IPS-NIHi7 (cell line): ENCODE measurements around the gene IL13.
A peak's percentile ranks its signal among the peaks of the same experiment; 100 is the strongest.

ENCODE experiments used
- DNase-seq: peaks from one replicate; pipeline ENCODE4 v3.0.0; 2012; ENCODE audit warnings: mixed read lengths; ENCODE audit errors: extremely low spot score

IL13 gene

GRCh38 chr5:132669966-132670882 lies 12.3 kb downstream of the IL13 start:
- DNase-seq = no peak

DNA sequence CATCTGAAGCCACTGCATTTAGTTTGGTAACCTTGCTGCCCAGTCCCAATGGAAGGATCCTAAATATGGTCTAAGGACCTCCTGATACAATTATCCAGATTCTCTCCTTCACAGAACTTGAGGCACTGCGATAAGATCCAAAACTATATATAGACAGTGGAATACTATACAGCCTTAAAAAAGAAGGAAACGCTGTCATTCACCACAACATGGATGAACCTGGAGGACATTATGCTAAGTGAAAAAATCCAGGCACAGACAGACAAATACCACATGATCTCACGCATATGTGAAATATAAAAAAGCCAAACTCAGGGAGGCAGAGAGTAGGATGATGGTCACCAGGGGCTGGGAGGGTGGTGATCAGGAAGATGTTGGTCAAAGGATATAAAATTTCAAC lies 13.0 kb downstream of the IL13 start:
- no peak for DNase-seq

DNA sequence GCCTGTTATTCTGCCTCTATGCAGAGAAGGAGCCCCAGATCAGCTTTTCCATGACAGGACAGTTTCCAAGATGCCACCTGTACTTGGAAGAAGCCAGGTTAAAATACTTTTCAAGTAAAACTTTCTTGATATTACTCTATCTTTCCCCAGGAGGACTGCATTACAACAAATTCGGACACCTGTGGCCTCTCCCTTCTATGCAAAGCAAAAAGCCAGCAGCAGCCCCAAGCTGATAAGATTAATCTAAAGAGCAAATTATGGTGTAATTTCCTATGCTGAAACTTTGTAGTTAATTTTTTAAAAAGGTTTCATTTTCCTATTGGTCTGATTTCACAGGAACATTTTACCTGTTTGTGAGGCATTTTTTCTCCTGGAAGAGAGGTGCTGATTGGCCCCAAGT lies 15.5 kb downstream of the IL13 start:
- DNase-seq = no peak

GRCh38 chr5:132673939-132674630 lies 16.1 kb downstream of the IL13 start, which contains the start of gene IL4:
Gene IL4, plus strand, starts transcription at chr5:132673989. Its CDS starts 62 bp downstream, at chr5:132674051.
- DNase-seq = no peak

- DNase-seq = no peak
Observed at GRCh38 chr5:132674671-132675506, 16.9 kb downstream of the IL13 start.

DNA sequence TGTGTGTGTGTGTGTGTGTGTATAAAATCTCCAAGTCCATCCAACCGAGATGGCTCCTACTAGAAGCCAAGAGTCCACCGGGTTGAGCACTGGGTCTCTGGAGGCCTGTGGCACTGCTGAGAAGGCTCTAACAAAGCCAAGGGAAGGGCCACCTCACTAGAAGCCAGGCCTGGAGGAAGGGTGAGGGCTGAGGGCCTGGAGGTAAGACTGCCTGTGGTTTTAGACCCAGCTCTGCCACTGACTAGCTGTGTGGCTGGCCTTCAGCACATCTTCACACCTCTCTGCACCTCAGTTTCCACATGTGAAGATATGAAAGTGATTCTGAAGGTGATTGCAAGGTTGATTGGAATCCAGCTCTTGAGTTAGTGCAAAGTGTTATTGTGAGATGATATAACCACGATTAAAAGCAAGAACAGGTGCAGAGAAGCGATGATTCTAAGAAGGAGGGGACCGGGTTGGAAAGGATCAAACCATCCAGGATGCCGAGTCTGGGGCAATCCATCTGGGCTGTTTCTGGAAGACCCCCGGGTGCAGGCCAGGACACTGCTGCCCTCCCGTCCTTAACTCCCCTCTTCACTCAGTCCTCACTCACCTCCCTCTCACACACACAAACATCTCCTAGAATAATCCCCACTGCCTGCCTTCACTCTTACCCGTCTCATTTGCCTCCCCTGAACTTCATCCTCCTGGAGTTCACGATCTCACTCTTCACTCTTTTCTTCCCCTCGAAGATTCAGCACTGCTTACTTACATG lies 18.1 kb downstream of the IL13 start:
- no peak for DNase-seq

DNA sequence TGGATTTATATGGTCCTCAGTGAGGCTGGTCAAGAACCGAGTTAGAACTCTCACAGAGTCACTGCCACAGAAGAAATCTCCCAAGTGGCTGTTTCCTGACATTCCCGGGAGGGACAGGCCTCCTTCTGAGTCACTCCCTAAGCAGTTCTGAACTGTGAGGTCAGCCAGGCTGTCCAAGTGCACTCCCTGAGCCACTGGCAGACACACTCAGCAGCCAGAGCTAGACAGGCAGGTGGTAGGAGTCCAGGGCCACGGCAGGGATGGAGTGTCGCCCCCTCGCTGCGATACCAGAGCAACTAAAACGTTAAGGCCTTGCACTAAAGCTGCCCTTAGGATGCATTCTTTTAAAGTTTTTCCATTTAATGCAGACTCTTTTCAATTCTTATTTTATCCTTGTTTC lies 19.2 kb downstream of the IL13 start:
- peak; percentile 77 for DNase-seq

DNA sequence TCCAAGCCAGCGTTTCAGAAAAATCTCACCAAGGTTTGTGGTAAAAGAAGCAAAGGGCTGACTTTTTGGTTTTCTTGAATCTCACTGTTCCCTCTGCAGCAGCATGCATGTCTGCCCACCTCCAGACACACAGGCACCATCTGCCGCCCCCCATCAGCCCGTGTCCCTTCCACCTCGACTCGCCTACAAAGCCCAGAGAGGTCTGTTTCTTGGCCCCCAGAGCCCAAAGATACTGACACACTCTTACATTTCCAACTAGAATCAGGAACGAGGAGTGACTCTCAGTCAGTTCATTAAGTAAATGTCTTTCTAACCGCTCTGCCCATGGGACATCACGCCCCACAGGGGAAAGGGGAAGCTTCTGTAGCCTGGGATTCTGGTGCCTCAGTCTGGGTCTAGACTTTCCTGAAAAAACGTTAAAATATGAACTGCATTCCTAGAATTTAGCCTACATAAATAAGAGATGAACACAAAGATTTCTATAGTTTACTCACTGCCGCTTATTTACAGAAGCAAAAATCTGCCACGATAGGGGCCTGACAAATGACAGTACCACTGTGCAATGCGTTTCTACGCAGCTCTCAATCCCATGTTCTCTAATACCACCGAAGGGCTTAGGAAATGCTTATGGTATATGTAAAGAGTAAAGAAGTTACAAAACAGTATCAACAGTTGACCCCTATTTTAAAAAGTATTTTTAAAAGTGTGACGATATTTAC lies 19.9 kb downstream of the IL13 start:
- no peak for DNase-seq

GRCh38 chr5:132678735-132679134 lies 20.8 kb downstream of the IL13 start:
- no peak for DNase-seq

DNA sequence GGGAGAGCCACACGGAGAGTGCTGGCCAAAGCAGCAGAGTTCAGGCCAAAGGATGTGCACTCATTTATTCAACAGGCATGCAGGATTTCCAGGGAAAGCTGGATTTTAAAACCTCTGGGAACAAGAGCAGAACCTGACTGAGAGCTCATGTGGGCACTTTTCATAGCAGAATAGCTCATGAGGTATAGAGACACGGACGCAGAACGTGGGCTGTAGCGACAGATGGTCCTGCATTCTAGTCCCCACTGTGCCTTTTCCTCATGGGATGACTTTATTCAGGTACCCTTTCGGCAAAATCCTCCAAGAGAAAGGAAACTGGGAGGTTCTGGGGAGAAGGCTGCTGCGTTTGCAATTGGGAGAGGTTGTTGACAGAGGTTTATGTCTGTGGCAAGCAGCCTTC lies 21.2 kb downstream of the IL13 start:
- DNase-seq = no peak

- DNase-seq = no peak
Observed at GRCh38 chr5:132679717-132680380, 21.9 kb downstream of the IL13 start.

DNA sequence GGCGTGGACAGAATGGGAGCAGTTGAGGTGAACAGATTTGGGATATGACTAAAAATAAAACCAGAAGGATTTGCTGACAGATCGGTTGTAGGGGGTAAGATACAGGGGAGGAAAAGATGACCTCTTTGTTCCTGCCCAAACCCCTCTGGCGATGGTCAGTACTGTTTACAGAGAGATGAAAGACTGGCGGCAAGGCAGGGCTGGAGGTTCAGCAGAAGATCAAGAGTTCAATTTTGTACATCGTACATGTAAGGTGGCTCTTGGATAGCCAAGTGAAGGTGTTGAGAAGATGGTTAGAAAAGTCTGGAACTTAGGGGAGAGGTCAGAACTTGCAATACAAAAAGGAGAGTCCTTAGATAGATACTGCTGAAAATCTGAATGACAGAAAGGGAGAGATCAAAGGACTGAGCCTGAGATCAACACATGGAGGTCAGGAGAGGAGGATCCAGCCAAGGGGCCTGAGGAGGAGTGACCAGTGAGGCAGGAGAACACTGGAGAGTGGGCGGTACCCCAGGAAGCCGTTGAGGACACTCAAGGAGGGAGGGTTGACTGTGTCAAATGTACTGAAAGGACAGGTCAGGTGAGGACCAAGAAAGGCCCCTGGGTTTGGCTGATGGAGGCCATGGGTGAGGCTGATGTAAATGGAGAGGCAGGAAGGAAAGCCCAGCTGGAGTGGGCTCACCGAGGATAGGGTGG lies 23.0 kb downstream of the IL13 start:
- no peak for DNase-seq

DNA sequence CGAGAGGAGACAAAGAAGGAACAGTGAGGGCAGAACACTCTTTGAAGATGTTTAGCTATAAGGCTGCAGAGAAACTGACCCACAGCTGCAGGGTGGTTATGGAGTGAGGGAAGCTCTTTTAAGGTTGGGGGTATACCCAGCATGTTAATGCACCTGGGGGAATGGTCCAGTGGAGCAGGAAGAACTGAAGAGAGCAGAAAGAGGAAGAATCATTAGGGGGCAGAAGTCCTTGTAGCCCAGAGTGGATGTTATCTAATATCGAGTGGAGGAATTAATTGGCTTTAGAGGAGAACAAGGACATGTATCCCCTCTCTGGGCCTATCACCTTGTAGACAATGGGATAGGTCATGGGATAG lies 23.5 kb downstream of the IL13 start:
- no peak for DNase-seq

GRCh38 chr5:132681983-132682382 lies 24.0 kb downstream of the IL13 start:
- DNase-seq = no peak

GRCh38 chr5:132684491-132684890 lies 26.5 kb downstream of the IL13 start:
- DNase-seq = no peak

DNA sequence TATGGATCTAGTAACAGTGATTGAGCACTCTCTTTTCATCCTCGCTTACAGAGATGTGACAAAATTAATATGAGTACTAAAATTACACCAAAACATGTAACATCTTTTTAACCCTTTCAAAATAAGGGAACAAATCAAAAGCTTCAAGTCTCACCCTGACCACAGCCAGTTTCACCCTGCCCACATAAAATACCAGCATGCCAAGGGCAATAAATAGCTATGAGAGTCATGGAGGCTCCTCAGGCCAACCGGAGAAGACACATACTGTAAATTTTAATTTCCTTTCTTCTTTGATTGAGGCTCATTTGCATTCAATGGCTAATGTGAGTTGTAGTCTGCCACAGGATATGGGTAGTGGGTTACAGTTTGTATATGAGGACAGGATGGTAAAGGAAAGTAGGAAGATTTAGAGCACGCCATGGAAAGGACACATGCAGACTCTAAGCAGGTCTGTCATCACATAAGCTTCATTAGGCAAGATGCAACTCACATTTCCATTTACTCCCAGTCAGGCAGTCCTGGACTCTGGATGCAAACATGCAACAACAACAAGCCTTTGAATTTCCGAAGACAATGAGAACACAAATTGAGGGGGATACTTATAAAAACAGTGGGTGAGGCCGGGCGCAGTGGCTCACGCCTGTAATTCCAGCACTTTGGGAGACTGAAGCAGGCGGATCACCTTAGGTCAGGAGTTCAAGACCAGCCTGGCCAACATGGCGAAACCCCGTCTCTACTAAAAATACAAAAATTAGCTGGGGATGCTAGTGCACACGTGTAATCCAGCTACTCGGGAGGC lies 27.1 kb downstream of the IL13 start:
- no peak for DNase-seq

GRCh38 chr5:132686193-132686592 lies 28.2 kb downstream of the IL13 start:
- DNase-seq = peak; percentile 10

- DNase-seq = no peak
Observed at GRCh38 chr5:132687995-132688394, 30.0 kb downstream of the IL13 start.
